Ectodermal cell (in vitro differentiated cells): ENCODE measurements around the gene ADAM17.
A peak's percentile ranks its signal among the peaks of the same experiment; 100 is the strongest.

Experiments used
- H3K27ac ChIP-seq: 2 replicates; pipeline ENCODE4 v1.7.0; 2013; ENCODE audit warnings: mild to moderate bottlenecking, low read depth, low read length; ENCODE audit not compliant: insufficient read depth, poor library complexity, severe bottlenecking
- H3K27me3 ChIP-seq: 2 replicates; pipeline ENCODE4 v1.7.0; 2013; ENCODE audit warnings: mild to moderate bottlenecking, low read length; ENCODE audit not compliant: insufficient read depth, control insufficient read depth, poor library complexity, severe bottlenecking
- H3K36me3 ChIP-seq: one replicate; pipeline ENCODE4 v1.7.0; 2013; ENCODE audit warnings: low read length; ENCODE audit not compliant: control insufficient read depth, insufficient read depth
- H3K4me1 ChIP-seq: one replicate; pipeline ENCODE4 v1.7.0; 2013; ENCODE audit warnings: low read length; ENCODE audit not compliant: control insufficient read depth, insufficient read depth
- H3K4me3 ChIP-seq: 2 replicates; pipeline ENCODE4 v1.7.0; 2013; ENCODE audit warnings: low read depth, low read length, control low read depth; ENCODE audit not compliant: insufficient read depth
- H3K9me3 ChIP-seq: 2 replicates; pipeline ENCODE4 v1.7.0; 2013; ENCODE audit warnings: mild to moderate bottlenecking, low read length, moderate library complexity; ENCODE audit not compliant: control insufficient read depth
- WGBS, 2 experiments: methylation state at CpG; one replicate each; pipeline ENCODE4 v1.1.7; 2013; ENCODE audit warnings: missing lambda C conversion rate in 2 of 2; 5-methylcytosine and 5-hydroxymethylcytosine counted together

Gene ADAM17

GRCh38 chr2:9473985-9474360, 81.7 kb downstream of the ADAM17 start:
- WGBS, 2 experiments: 83 to 85% methylated on average over 39 of the region's 39 CpGs
- H3K27ac ChIP-seq: no peak overlapping the region
- no peaks in the 10 kb centered on the region for H3K9me3 ChIP-seq
- H3K4me1 ChIP-seq: no peaks in the 10 kb centered on the region
- H3K4me3 ChIP-seq: peak overlapping the region; percentile 47
- H3K36me3 ChIP-seq: peaks cover 17% of the 10 kb centered on the region
- peaks cover 12% of the 10 kb centered on the region for H3K27me3 ChIP-seq

- Histone ChIP-seq H3K27ac (no peak overlapping the region), H3K36me3 (peaks cover 20% of the 10 kb centered on the region), H3K27me3 (peaks cover 12% of the 10 kb centered on the region), H3K4me1 (no peaks in the 10 kb centered on the region), H3K4me3 (no peak overlapping the region), H3K9me3 (no peaks in the 10 kb centered on the region)
- WGBS, 2 experiments: 91 to 92% methylated on average over 24 of the region's 24 CpGs
Observed at GRCh38 chr2:9473308-9473984, 82.2 kb downstream of the ADAM17 start.

- Histone ChIP-seq H3K9me3 (no peaks in the 10 kb centered on the region), H3K36me3 (peaks cover 20% of the 10 kb centered on the region), H3K27ac (no peak overlapping the region), H3K4me1 (no peaks in the 10 kb centered on the region), H3K4me3 (no peak overlapping the region), H3K27me3 (peaks cover 12% of the 10 kb centered on the region)
- 92 to 93% methylated on average over 8 of the region's 9 CpGs for WGBS, 2 experiments
Observed at GRCh38 chr2:9472511-9472910, 83.1 kb downstream of the ADAM17 start.

- Histone ChIP-seq H3K4me1 (no peaks in the 10 kb centered on the region), H3K27me3 (peaks cover 12% of the 10 kb centered on the region), H3K36me3 (peaks cover 24% of the 10 kb centered on the region), H3K27ac (no peak overlapping the region), H3K9me3 (no peaks in the 10 kb centered on the region), H3K4me3 (no peak overlapping the region)
- 95 to 100% methylated on average over 4 to 5 of the region's 5 CpGs for WGBS, 2 experiments
Observed at GRCh38 chr2:9471206-9471605, 84.4 kb downstream of the ADAM17 start.

GRCh38 chr2:9467687-9468086, 87.9 kb downstream of the ADAM17 start:
- Histone ChIP-seq H3K9me3 (no peaks in the 10 kb centered on the region), H3K27me3 (no peaks in the 10 kb centered on the region), H3K4me1 (no peaks in the 10 kb centered on the region), H3K4me3 (no peak overlapping the region), H3K36me3 (peaks cover 25% of the 10 kb centered on the region), H3K27ac (no peak overlapping the region)
- WGBS, 2 experiments: 93 to 95% methylated on average over 10 of the region's 10 CpGs

GRCh38 chr2:9466147-9466683, 89.4 kb downstream of the ADAM17 start:
- no peaks in the 10 kb centered on the region for H3K27me3 ChIP-seq
- peaks cover 20% of the 10 kb centered on the region for H3K36me3 ChIP-seq
- H3K27ac ChIP-seq: no peak overlapping the region
- 85 to 87% methylated on average over 42 to 43 of the region's 46 CpGs for WGBS, 2 experiments
- no peaks in the 10 kb centered on the region for H3K4me1 ChIP-seq
- H3K9me3 ChIP-seq: no peaks in the 10 kb centered on the region
- H3K4me3 ChIP-seq: no peak overlapping the region

GRCh38 chr2:9465170-9465569, 90.5 kb downstream of the ADAM17 start:
- 83 to 96% methylated on average over 4 of the region's 7 CpGs for WGBS, 2 experiments
- peaks cover 20% of the 10 kb centered on the region for H3K36me3 ChIP-seq
- H3K4me1 ChIP-seq: no peaks in the 10 kb centered on the region
- no peaks in the 10 kb centered on the region for H3K9me3 ChIP-seq
- H3K27ac ChIP-seq: no peak overlapping the region
- no peak overlapping the region for H3K4me3 ChIP-seq
- no peaks in the 10 kb centered on the region for H3K27me3 ChIP-seq

GRCh38 chr2:9463698-9464034, 92.0 kb downstream of the ADAM17 start:
- WGBS, 2 experiments: 80 to 83% methylated on average over 7 of the region's 7 CpGs
- H3K27ac ChIP-seq: no peak overlapping the region
- H3K4me1 ChIP-seq: no peaks in the 10 kb centered on the region

GRCh38 chr2:9462886-9463697, 92.5 kb downstream of the ADAM17 start:
- no peaks in the 10 kb centered on the region for H3K27me3 ChIP-seq
- no peak overlapping the region for H3K27ac ChIP-seq
- H3K36me3 ChIP-seq: peaks cover 15% of the 10 kb centered on the region
- no peak overlapping the region for H3K4me3 ChIP-seq
- no peaks in the 10 kb centered on the region for H3K4me1 ChIP-seq
- 90 to 92% methylated on average over 6 of the region's 6 CpGs for WGBS, 2 experiments
- no peaks in the 10 kb centered on the region for H3K9me3 ChIP-seq

More at GRCh38 chr2:9463698-9464034, 92.0 kb downstream of the ADAM17 start:
- Histone ChIP-seq H3K9me3 (no peaks in the 10 kb centered on the region), H3K27me3 (no peaks in the 10 kb centered on the region), H3K4me3 (no peak overlapping the region), H3K36me3 (peaks cover 16% of the 10 kb centered on the region)

- Histone ChIP-seq H3K4me1 (no peaks in the 10 kb centered on the region), H3K36me3 (peaks cover 15% of the 10 kb centered on the region), H3K27ac (no peak overlapping the region), H3K4me3 (no peak overlapping the region), H3K27me3 (no peaks in the 10 kb centered on the region), H3K9me3 (no peaks in the 10 kb centered on the region)
- WGBS, 2 experiments: 95 to 98% methylated on average over 4 to 5 of the region's 5 CpGs
Observed at GRCh38 chr2:9462313-9462712, 93.3 kb downstream of the ADAM17 start.
